BLaER1 treated with 17β-estradiol and CSF1 and Interleukin-3, amounts not matched to agents 10 nM and 100 nM (cell line): ENCODE results near the gene ZNF32.

Source experiments
- H3K27ac ChIP-seq, 11 experiments: shearing (Covaris generic); formaldehyde crosslinking; 2 replicates each; pipeline ENCODE4 v1.8.1; 2022
- H3K27me3 ChIP-seq, 11 experiments: shearing (Covaris generic); formaldehyde crosslinking; 2 replicates each; pipeline ENCODE4 v1.8.1; 2022
- H3K36me3 ChIP-seq, 11 experiments: shearing (Covaris generic); formaldehyde crosslinking; 2 replicates each; pipeline ENCODE4 v1.8.1; 2022
- H3K4me1 ChIP-seq, 10 experiments: shearing (Covaris generic); formaldehyde crosslinking; 2 replicates each; pipeline ENCODE4 v1.8.1; 2022
- H3K4me2 ChIP-seq, 11 experiments: shearing (Covaris generic); formaldehyde crosslinking; 2 replicates each; pipeline ENCODE4 v1.8.1; 2022
- H3K4me3 ChIP-seq, 10 experiments: shearing (Covaris generic); formaldehyde crosslinking; 2 replicates each; pipeline ENCODE4 v1.8.1; 2022
- H3K9ac ChIP-seq, 11 experiments: shearing (Covaris generic); formaldehyde crosslinking; 2 replicates each; pipeline ENCODE4 v1.8.1; 2022
- H3K9me3 ChIP-seq, 11 experiments: shearing (Covaris generic); formaldehyde crosslinking; replicated peaks in 1 of 11; 2 replicates each; pipeline ENCODE4 v1.8.1; 2022
- H4K20me1 ChIP-seq, 11 experiments: shearing (Covaris generic); formaldehyde crosslinking; 2 replicates each; pipeline ENCODE4 v1.8.1; 2022
- Cebpa-rat ChIP-seq, 11 experiments: shearing (Covaris generic); IDR thresholded peaks; 2 replicates each; pipeline ENCODE4 v1.8.1; 2022

The ZNF32 gene

DNA sequence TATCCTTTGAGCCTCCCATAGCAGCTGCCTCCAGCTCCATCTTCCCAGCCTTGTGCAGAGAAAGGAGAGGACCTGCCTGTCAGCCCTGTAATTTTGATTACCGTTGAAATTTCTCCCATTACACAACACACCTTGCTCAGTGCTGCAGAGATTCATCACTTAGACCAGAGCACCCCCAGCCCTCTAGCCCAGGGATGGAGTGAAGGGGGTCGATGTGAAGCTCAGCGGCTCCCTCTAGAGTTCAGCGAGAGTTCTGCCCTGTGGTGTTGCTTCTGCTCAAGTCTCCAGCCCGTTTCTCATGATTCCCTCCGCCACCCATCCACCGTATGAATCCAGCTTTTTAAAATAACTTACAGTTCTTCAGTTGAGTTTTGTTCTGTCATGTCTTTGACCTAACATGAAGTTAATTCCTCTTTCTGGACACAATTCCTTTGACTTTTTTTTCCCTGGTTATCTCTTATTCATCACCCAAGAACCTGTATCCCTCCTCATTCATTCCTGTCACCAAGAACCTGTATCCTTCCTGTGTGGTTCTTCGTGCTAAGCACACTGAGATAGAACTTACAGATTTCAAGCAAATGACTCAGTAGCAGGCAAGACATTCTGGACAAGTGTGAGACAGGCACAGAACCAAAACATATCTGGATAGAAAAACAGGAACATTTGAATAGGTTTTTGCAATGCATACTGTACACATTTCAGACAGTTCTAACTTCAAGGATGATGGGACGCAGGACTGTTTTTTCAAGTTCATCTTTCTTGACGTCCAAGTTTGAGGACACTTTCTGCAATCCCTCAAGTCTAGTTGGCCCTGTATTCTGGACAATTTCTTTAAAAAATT is 35.0 kb upstream of the ZNF32 start:
- H3K4me2 ChIP-seq, result no peak overlapping the region
- H4K20me1 ChIP-seq, result no peaks in the 10 kb centered on the region
- H3K9ac ChIP-seq, result no peak overlapping the region
- H3K9me3 ChIP-seq, result peaks cover 0 to 5% (median 0%) of the 10 kb centered on the region in 11 experiments; a peak in 2 of 22 replicates
- no peaks in the 10 kb centered on the region for H3K36me3 ChIP-seq
- no peaks in the 10 kb centered on the region for H3K27me3 ChIP-seq
- peaks cover 0 to 8% (median 0%) of the 10 kb centered on the region in 10 experiments; a peak in 2 of 20 replicates for H3K4me1 ChIP-seq
- no peak for TF ChIP-seq Cebpa-rat (IDR thresholded peaks at IDR 0.05)
- H3K4me3 ChIP-seq, result no peak overlapping the region
- H3K27ac ChIP-seq, result no peak overlapping the region

DNA sequence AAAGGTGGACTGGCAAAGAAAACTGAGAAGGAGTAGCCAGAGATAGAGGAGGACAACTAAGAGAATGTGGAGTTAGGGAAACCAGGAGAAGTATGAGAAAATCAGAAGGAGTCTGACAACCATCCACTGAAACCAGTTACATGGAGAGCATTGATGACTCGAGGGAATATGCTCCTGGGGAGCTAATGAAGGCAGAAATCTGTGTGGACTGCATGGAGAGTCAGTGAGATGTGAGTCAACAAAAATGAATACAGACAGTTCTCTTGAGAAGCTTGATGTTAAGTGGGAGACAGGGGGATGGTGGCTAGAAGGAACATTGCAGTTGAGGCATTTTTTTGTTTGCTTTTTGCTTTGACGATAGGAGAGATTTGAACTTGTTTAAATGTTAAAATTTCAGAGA is 34.3 kb upstream of the ZNF32 start:
- Histone ChIP-seq H4K20me1 (no peaks in the 10 kb centered on the region), H3K4me2 (no peak overlapping the region), H3K4me1 (peaks cover 0 to 8% (median 0%) of the 10 kb centered on the region in 10 experiments; a peak in 2 of 20 replicates), H3K9ac (no peak overlapping the region), H3K4me3 (no peak overlapping the region), H3K9me3 (peaks cover 0 to 5% (median 0%) of the 10 kb centered on the region in 11 experiments; a peak in 2 of 22 replicates), H3K27ac (no peak overlapping the region), H3K27me3 (no peaks in the 10 kb centered on the region), H3K36me3 (no peaks in the 10 kb centered on the region)
- no peak for TF ChIP-seq Cebpa-rat (IDR thresholded peaks at IDR 0.05)

DNA sequence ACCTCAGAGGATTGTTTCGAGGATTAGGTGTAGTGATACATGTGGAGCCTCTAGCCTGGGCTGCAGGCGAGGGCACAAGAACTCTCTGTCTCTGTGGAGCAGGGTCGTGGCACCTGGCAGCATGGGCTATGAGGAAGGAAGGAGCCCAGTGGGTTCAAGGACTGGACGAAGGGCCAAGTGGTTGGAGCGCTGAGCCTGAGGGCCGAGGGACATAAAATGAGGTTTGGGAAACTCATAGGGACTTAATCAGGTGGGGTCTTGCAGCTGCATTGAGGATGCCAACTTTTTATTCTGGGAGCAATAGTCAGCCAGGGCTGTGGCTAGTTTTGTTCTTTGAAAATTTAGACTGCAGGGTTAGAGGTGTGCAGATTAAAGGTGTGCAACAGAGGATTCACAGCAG is 33.0 kb upstream of the ZNF32 start:
- Histone ChIP-seq H3K4me1 (peaks cover 0 to 12% (median 0%) of the 10 kb centered on the region in 10 experiments; a peak in 5 of 20 replicates), H3K27me3 (no peaks in the 10 kb centered on the region), H3K27ac (no peak overlapping the region), H3K4me2 (no peak overlapping the region), H4K20me1 (no peaks in the 10 kb centered on the region), H3K4me3 (no peak overlapping the region), H3K9ac (no peak overlapping the region), H3K9me3 (peaks cover 0 to 5% (median 0%) of the 10 kb centered on the region in 11 experiments; a peak in 2 of 22 replicates), H3K36me3 (no peaks in the 10 kb centered on the region)
- TF ChIP-seq Cebpa-rat (IDR thresholded peaks at IDR 0.05), result no peak

DNA sequence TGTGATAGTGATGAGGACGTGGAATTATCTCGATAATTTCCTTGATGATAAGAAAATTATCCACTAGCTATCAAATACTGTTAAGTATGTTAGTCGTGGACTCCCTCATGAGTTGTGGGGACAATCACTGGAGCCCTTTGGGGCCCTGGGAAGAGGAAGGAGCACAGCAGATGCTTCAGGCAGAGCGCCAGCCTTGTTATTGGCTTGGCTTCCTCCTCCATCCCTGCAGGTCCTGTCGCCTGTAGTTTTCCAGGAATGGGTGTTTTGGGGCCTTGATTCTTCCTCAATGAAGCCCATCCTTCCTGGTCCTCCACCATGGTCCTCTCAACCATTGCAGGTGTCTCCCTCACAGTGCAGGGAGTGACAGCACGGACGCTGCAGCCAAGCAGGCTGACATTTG is 32.5 kb upstream of the ZNF32 start:
- H3K27me3 ChIP-seq, result no peaks in the 10 kb centered on the region
- no peak for TF ChIP-seq Cebpa-rat (IDR thresholded peaks at IDR 0.05)
- no peak overlapping the region for H3K4me3 ChIP-seq
- H3K9me3 ChIP-seq, result peaks cover 0 to 5% (median 0%) of the 10 kb centered on the region in 11 experiments; a peak in 2 of 22 replicates
- H3K9ac ChIP-seq, result no peak overlapping the region
- no peak overlapping the region for H3K4me2 ChIP-seq
- H3K36me3 ChIP-seq, result no peaks in the 10 kb centered on the region
- no peak overlapping the region for H3K27ac ChIP-seq
- peaks cover 0 to 14% (median 0%) of the 10 kb centered on the region in 10 experiments; a peak in 5 of 20 replicates for H3K4me1 ChIP-seq
- no peaks in the 10 kb centered on the region for H4K20me1 ChIP-seq

DNA sequence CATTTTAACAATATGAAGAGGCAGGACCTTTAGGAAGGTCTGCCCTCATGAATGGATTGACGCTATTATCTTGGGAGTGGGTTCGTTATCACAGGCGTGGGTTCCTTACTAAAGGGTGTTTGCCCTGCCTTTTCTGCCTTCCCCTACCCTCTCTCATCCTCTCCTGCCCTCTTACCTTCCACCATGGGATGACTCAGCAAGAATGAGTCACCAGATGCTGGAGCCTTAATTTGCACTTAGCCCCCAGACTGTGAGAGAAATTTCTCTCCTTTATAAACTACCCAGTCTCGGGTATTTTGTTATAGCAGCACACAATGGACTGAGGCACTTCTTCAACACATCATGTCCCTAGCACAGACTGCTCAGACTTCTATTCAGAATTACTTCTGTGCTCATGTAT is 31.4 kb upstream of the ZNF32 start:
- no peak overlapping the region for H3K27ac ChIP-seq
- no peak overlapping the region for H3K9ac ChIP-seq
- no peaks in the 10 kb centered on the region for H3K36me3 ChIP-seq
- no peak for TF ChIP-seq Cebpa-rat (IDR thresholded peaks at IDR 0.05)
- H3K27me3 ChIP-seq, result no peaks in the 10 kb centered on the region
- H3K4me1 ChIP-seq, result peaks cover 0 to 14% (median 0%) of the 10 kb centered on the region in 10 experiments; a peak in 5 of 20 replicates
- H4K20me1 ChIP-seq, result no peaks in the 10 kb centered on the region
- H3K9me3 ChIP-seq, result peaks cover 0 to 5% (median 0%) of the 10 kb centered on the region in 11 experiments; a peak in 2 of 22 replicates
- H3K4me2 ChIP-seq, result no peak overlapping the region
- no peak overlapping the region for H3K4me3 ChIP-seq

DNA sequence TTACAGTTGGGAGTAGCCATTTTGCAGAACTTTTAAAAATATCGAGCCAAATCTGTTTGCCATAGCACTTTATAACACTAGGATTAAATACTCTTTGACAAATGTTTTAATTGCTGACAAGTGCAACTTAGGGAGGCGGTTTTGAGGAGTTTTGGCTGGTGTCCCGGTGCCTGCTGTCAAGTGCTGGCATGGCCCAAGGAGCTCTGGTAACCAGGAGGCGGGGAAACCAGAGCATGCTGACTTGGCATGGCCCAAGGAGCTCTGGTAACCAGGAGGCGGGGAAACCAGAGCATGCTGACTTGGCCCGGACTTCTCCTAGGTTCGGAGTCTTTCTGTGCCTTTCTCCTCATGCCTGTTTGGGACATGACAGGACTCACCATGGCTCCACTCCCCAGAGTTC is 30.8 kb upstream of the ZNF32 start:
- Histone ChIP-seq H3K9ac (no peak overlapping the region), H3K27me3 (no peaks in the 10 kb centered on the region), H3K4me2 (no peak overlapping the region), H3K9me3 (peaks cover 0 to 3% (median 0%) of the 10 kb centered on the region in 11 experiments; a peak in 2 of 22 replicates), H4K20me1 (no peaks in the 10 kb centered on the region), H3K36me3 (no peaks in the 10 kb centered on the region), H3K4me1 (peaks cover 0 to 14% (median 0%) of the 10 kb centered on the region in 10 experiments; a peak in 5 of 20 replicates), H3K4me3 (no peak overlapping the region), H3K27ac (no peak overlapping the region)
- TF ChIP-seq Cebpa-rat (IDR thresholded peaks at IDR 0.05), result no peak

DNA sequence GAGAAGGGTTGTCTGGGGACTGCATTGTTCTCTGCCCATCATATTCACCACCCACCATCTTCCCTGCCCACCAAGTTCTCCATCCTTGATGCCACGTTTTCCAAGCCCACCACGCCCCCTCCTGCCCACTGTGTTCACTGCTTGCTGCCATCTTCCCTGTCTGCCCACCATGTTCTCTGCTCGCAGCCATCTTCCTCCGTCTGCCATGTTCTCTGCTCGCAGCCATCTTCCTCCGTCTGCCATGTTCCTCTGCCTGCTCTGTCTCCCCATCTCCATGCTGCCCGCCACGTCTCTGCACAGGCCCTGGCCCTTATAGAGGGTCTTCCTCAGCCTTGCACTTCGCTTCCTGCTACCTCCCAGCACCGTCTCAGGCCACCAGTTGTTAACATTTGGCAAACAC is 30.0 kb upstream of the ZNF32 start:
- no peaks in the 10 kb centered on the region for H3K9me3 ChIP-seq
- H3K27ac ChIP-seq, result no peak overlapping the region
- no peaks in the 10 kb centered on the region for H4K20me1 ChIP-seq
- no peak overlapping the region for H3K4me2 ChIP-seq
- no peak overlapping the region for H3K4me3 ChIP-seq
- H3K27me3 ChIP-seq, result no peaks in the 10 kb centered on the region
- H3K36me3 ChIP-seq, result no peaks in the 10 kb centered on the region
- no peak overlapping the region for H3K9ac ChIP-seq
- TF ChIP-seq Cebpa-rat (IDR thresholded peaks at IDR 0.05), result no peak
- peaks cover 0 to 14% (median 0%) of the 10 kb centered on the region in 10 experiments; a peak in 5 of 20 replicates for H3K4me1 ChIP-seq

DNA sequence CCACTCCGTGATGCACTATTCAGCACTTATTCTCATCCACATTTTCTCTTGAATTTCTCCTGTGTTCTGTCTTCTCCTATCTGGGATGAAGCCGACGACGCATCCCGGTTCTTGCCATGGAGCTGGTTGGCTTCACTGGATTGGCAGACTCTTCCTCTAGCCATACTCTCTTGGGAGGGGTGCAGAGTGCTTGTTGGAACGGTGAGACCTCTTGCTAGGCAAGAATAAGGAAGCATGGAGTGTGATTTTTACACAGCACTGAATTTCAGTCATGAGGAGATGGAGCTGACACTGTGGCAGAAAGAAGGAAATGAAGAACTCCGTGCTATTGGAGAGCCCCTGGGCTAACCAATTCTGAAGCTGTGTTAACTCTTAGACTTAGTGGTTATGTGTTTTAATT is 28.2 kb upstream of the ZNF32 start:
- no peaks in the 10 kb centered on the region for H3K9me3 ChIP-seq
- peak overlapping the region in 1 of 11 experiments; percentile 16; a peak in 2 of 22 replicates for H3K4me2 ChIP-seq
- H4K20me1 ChIP-seq, result no peaks in the 10 kb centered on the region
- no peaks in the 10 kb centered on the region for H3K27me3 ChIP-seq
- TF ChIP-seq Cebpa-rat (IDR thresholded peaks at IDR 0.05), result no peak
- H3K27ac ChIP-seq, result no peak overlapping the region
- peaks cover 0 to 14% (median 0%) of the 10 kb centered on the region in 10 experiments; a peak in 5 of 20 replicates for H3K4me1 ChIP-seq
- no peak overlapping the region for H3K9ac ChIP-seq
- no peaks in the 10 kb centered on the region for H3K36me3 ChIP-seq
- no peak overlapping the region for H3K4me3 ChIP-seq

DNA sequence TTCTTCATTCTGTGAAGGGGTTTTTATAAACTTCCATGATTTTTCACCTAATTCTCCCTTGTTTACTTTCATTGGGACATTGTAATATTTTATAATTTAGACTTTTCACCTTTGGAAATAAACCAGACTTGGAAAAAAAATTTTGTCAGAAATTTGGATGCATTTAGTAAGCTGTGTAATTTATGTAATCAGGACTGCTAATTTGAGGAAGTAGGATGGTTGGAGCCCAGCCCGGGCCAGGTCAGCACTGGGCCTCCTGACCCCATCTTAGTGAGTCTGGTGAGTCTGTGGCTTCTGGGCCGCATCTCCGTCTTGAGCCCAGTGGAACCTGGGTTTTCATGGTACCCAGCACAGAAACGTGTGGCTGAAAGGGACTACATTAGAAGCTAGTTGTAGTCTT is 27.6 kb upstream of the ZNF32 start:
- H3K36me3 ChIP-seq, result no peaks in the 10 kb centered on the region
- no peak overlapping the region for H3K27ac ChIP-seq
- peaks cover 0 to 14% (median 0%) of the 10 kb centered on the region in 10 experiments; a peak in 5 of 20 replicates for H3K4me1 ChIP-seq
- no peak overlapping the region for H3K4me2 ChIP-seq
- no peaks in the 10 kb centered on the region for H4K20me1 ChIP-seq
- H3K27me3 ChIP-seq, result no peaks in the 10 kb centered on the region
- no peak for TF ChIP-seq Cebpa-rat (IDR thresholded peaks at IDR 0.05)
- no peaks in the 10 kb centered on the region for H3K9me3 ChIP-seq
- H3K4me3 ChIP-seq, result no peak overlapping the region
- no peak overlapping the region for H3K9ac ChIP-seq
